CD4-positive, alpha-beta T cell treated with Interleukin-4 for 1 hour (primary cell): ENCODE measurements around the gene OXGR1.
"Not testable (repeated sequence)": the region's sequence is repeated elsewhere in the genome, so short reads cannot be mapped to it uniquely, and the experiment has no call there.

Source experiments
- DNase-seq, 2 donors: peaks; one replicate each; pipeline ENCODE4 v3.0.0-alpha.2; 2020 to 2022

Gene OXGR1

DNA sequence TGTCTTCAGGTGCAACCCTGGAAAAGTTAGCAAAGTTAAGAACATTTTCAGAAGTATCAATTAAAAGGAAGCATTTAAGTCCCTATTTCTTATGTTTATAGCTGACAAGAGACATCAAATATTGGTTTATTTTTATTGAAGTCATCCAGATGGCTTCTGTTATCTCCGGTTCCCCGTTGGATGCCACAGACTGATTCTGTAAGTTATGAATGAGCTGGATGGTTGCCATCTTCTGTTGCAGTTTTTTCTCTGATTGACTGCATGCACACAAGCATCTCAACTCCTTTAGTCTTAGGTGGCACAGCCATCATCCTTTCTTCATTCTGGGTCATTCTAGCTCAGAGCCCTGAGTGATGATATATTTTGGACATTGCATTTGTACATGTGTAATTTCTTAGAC is 10.6 kb upstream of the OXGR1 start:
- no peak for DNase-seq

DNA sequence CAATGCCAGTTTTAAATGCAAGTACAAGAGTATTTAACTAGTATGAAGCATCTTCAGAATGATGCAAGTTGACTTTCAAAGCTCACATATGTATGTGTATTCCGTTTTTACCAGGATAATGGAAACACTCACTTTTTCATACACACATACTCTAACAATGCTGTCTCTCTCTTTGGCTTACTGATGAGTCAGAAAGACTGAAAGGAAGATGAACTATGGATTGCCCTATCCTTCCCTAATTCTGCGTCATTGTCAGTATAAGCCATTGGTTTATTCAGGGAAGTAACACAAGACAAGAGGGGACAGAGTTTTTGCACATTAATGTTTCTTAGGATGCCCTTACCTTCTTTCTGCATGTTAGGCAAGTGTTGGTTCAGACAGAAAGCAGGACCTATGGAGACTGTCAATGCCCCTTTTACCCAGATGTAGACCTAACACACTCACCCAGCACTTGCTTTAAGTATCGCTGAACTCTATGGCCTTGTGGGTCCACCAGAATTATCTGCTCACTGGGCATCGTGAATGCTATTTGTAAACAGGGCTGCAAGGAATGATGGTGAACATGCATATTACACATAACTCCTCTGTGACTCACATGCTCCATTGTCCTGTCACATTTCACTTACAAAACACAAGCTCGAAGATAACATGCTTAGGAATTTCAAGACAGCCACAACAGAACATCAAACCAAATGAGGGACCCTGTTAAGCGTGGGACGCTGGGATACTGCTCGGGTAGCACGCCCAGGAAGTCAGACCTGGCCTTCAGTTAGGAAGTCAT is 10.0 kb upstream of the OXGR1 start:
- no peak for DNase-seq

DNA sequence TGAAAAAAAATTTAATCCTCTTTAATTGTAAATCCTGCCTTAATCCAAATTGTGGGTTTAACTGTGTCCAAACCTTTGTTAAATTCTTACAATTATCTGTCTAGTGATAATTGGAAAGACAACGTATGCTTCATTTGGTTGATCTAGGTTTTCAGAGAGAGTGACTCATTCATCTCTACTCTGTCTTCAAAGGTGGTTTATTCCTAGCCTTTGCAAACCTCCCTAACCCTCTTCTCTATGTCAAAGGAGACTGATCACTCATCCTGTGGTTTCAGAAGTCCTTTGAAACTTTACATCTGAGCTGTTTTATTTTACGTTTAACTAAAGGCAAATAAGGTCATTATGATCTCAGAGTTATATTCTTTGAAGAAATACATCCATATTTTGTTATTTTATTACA is 8.8 kb upstream of the OXGR1 start:
- no peak for DNase-seq

DNA sequence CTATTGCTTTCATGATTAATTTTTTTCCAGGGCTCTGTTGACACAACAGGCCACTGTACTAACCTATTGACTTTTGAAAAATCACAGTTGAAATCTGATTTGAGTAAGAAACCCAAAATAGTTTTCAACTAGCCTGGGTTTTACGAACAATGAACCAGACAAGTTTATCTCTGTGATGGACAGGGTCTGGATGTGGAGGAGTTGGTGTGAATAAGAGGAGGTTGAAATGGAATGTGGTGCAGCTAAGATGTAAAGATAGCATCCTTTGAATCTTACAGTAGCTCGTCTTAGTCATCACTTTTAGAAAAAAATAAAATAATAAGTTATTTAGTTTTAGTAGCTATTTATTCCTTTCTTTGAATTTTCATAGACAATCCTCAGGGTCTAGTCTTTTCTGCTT is 8.3 kb upstream of the OXGR1 start:
- DNase-seq = no peak

DNA sequence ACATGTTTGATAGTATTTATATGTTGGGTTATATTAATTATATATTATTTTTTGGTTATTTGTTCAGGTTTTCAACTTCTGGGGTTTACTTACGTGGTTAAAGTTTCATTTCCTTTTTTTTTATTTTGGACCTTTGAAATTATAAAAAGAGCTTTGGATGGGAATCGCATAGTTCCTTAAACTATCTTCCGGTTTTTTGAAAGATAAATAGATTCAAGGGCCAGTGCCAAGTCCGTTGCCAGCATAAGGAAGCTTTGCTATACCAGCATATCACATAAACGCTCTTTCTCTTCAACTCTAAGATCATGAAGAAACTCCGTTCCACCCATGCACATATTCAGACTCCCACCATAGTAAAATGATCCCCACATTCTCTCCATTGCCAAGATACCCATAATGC is 7.4 kb upstream of the OXGR1 start:
- no peak for DNase-seq

DNA sequence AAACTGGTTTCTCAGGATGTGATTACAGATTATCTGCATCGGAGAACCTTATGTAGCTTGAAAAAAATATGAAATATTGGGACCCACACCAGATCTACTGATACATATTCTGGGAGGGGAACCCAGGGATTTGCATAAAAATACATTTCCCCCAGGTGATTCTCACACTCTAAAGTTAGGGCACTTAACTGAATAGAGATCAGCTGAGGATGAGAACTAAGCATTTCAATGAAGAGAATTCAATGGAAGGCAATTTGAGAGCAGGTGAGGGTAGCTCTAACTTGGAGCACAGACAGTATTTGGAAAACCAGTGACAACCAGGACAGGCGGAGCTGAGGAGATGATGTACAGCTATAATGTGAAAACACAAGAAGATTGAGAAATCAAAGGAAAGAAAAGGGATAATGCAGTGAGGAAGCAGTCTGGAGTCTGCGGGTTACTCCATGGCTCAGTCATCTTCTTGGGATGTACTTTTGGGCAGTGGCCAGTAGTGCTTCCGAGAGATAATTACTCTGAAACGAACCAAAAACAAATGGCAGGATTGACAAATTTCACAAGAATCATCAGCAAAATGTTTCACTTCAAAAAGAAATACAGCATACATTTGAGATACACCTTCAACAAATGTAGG is 6.1 kb upstream of the OXGR1 start:
- no peak for DNase-seq

DNA sequence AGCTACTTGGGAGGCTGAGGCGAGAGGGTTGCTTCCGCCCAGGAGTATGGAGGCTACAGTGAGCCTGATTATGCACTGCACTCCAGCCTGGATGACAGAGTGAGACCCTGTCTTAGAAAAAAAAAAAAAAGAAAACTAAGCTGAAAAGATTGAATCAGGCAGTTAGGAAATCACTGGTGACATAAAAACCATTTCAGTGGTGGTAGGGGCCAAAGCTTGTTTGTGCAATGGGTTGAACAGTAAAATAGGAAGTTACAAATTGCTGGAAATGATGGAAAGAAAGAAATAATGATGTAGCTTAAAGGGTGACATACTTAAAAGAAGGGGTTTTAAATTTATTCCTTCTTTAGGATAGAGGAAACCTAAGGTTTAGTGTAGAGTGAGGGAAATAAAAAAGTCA is 4.8 kb upstream of the OXGR1 start:
- DNase-seq = no peak

DNA sequence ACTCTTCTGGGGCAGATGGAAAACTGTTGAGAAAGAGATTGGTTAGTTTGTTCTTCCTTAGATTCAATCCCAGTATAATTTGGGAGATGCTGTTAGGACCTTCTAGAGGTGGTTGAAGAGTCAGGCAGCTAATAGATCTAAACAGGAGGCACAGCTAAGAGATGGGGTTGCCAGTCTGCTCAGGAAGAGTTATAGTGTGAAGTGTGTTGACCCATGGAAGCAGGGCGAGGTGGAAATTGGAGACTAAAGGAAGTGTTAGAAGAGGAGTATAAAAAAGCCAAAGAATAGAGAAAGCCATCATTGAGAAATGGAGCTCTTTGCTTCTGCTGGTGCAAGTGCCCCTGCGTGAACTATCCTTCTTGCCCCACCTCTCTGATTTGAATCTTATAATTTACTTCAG is 3.8 kb upstream of the OXGR1 start:
- no peak for DNase-seq

DNA sequence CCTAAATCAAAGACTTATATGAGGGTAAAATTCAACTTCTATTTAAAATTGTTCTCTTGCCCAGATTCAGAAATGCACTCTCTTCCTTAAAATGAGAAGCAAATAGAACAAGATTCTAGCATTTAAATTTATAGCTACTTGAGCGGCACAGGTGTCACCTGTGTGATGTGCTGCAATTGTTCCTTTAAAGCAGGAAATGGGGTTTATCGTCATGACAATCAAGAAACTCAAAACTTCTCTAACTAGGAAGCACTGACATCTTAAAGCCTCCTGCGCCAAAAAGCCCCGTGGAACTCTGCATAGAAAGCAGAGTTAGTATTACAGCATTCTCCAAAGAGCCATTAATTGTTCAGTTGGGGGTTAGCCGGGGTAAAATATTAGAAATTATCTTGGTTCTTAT is 2.6 kb upstream of the OXGR1 start:
- no peak for DNase-seq

DNA sequence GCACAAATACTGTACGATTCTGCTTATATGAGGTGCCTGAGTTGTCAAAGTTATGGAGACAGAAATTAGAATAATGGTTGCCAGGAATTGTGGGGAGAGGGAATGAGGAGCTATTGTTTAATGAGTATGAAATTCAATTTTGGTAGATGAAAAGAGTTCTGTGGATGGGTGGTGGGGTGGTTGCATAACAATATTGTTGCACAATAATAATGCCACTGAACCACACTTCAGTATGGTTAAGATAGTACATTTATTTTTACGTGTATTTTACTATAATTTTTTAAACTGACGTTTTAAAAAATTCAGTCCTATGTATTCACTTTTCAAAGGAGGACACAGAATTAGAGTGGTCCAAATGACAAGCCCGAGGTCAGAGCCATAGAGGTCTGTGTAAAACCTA is 1.8 kb upstream of the OXGR1 start:
- no peak for DNase-seq

DNA sequence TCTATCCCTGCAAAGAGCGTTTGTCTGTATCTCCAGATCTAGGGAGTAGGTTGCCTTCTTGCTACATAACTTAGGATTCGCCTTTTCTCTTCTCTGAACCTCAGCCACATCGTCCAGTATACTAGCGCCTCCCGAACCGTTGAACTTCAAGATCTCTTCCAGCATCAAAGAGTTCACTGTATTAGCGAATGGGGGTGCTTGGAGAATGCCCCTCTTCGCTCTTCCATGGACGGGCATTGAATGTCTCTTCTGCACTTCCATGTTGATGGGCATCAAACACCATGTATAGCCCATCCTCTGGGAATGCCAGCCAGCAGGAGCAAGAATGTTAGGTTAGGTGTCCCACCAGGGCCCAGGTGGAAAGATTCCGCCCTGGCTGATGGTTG is 575 bp upstream of the OXGR1 start:
- DNase-seq = no peak

DNA sequence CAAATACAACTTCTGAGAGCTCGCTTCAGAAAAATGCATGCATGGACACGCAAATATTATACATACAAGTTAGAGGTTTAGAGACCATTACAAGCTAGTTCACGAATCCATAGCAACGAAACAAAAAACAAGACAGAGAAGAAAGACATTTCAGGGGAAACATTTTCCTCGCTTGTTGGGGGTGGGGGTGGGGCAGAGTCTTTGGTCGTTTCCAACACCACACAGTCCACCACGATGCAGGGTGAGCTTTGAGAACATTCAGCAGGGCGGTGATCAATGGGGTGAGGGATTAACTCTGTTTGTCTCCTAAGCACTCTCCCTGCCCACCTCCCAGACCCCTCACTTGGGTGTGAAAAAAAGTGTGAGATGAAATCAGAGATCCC is 651 bp downstream of the OXGR1 start:
- DNase-seq = no peak

DNA sequence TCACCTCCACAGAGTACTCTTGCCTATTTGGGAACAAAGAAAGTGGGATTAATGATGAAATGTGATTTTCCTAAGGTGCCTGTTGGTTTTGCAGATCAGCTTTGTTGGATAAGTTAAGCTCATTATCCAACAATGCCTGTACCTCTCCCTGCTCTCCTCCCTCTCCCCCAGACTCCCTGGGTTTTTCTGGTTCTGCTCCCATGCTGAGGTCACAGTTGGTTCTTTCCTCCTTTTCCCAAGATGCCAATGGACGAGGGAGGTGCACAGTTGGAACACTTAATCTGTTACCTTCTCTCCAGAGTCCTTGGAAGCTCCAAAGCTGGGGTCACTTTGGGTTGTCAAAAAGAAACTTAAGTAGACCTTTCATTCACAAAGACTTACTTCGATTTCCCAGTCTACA is 1.6 kb downstream of the OXGR1 start:
- DNase-seq = no peak

DNA sequence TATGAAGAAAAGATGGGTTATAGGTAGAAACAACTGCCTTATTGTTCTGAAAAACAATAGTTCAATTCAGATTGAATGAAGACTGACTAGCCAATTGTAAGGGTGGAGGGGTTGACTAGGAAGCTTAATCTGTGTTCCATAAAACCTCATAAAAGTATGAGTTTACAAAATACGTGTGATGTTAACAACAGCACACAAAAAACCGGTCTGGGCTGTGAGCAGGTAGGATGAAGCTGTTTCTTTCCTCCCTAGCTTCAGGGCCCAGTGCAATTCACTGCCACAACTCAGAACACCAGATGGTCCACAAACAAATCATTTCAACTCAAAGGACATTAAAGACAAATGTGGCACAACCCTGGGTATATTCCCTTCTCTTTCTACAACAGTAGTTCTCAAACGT is 3.2 kb downstream of the OXGR1 start:
- no peak for DNase-seq

DNA sequence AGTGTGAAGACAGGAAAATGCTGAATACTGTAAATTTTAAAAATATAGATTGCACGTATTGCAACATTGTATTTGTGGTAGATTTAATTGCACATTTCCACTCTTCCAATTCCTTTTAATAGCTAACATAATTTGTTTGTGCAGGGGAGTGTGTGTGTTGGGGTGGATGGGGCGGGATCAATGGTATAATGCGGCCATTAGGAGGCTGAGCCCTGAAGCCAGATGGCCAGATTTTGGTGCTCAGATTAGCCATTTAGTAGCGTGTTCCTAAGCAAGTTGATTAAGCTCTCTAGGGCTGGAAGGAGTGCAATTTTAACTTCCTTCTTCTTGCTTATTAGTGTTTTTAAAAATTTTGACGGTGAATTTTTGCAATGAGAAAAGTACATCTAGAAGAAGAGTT is 5.8 kb downstream of the OXGR1 start:
- DNase-seq = no peak

DNA sequence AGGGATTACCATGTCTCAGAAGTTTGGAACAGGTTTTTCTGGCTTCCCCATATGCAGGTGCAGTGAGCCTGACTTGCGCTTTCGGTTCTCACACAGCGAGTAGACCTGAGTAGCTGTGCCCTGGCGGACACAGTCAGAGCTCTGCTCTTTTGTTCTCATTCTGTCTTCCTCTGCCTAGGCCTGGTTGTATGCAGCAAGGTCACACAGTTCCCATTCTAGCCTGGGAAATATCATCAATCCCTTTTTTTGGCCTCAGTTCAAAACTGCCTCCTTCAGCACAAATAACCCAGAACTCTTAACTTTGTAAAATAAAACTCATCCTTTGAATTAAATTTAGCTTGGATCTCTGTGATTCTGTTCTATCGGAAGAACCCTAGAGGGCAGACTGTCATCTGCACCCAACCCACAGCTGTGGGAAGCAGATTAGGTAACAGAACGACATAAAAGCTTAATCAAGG is 10.2 kb downstream of the OXGR1 start:
- DNase-seq = no peak

DNA sequence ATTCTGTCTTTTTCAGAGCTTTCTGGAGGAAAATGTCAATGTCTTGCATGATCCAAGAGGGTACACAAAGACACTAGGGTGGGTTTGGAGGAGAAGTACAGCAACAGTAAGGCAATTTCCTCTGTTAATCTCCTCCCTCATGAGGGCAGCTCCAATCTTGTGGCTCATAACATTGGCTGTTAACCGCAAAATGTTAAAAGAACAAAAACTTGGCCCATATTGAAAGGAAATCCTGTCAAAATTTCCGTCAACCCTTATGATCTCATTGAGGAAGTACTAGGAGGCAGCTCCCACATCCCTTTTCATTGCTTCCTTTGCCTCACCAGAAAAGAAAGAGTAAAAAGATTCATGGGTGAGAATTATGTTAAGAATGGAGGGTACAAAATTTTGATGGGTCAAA is 11.6 kb downstream of the OXGR1 start:
- DNase-seq = no peak

DNA sequence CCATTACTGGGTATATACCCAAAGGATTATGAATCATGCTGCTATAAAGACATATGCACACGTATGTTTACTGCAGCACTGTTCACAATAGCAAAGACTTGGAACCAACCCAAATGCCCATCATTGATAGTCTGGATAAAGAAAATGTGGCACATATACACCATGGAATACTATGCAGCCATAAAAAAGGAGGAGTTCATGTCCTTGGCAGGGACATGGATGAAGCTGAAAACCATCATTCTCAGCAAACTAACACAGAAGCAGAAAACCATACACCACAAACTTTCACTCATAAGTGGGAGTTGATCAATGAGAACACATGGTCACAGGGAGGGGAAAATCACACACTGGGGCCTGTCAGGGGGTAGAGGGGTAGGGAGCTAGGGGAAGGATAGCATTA is 14.4 kb downstream of the OXGR1 start:
- DNase-seq = not testable (repeated sequence)

DNA sequence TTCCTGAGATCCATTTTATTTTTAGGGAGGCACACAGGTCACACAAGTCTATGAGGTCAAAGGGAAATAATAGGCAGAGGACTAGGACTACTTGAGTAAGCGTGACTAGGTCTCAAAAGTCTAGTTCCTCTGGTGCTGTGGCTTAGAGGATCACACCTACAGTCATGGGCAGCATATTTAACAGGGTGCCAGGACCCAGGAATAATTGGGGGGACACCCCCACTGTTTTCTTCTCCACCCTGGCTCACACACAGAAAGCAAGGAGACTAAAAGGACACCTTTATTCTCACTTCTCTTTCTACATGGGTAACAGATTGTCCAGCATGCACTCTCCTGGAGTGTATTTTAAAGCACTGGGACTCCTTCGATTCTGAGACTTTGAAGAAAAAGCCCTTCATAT is 26.2 kb downstream of the OXGR1 start:
- DNase-seq = no peak

DNA sequence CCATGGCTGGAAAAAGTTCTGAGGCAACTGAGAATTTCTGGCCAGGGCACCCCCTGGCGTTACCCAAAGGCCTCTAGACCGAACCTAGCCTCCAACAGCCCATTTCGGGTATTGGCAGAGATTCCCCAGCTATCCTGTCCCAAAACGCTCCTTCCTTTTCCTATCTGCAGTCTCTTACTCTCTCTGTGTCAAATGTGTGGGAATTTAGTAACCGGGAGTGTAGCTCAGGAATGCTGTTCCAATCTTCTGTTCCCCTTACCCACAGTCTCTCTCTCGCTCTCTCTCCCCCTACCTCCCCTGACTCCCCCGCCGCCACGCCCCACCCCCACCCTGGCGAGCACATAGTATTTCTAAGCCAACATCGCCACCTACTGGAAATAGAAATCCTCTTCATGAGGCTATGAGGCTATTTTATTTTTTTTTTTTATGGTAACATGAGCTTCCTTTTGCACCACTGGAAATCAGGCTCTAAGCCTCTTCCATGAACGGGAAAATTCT is 27.0 kb downstream of the OXGR1 start:
- DNase-seq = no peak

DNA sequence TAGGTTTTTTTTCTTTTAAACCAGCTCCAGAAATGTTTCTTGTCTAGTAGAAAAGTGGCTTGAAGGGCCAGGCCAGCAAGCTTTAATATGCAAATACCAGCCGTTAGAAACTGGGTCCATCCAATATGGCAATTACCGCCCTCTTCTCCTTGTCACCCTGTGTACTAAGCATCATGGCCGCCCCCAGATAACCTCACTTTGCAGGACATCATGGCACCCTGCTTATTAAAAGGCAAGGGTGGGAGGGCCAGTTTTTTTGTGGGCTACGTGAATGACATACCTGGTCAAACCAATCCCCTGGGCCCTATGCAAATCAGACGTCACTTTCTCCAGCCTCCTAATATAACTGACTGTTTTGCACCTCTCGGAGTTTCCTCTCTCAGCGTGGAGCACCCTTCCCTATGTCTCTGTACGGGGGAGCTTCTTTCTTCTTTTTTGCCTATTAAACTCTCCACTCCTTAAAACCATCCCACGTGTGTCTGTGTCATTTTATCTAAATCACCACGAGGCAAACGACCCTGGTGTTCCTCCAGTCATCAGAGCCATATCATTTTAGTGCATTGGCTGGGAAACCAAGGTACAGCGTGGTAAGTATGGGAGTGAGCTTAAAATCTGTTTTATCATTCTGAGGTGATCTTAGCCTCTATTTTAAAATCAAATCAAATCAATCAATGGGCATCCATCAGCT is 27.7 kb downstream of the OXGR1 start:
- no peak for DNase-seq

DNA sequence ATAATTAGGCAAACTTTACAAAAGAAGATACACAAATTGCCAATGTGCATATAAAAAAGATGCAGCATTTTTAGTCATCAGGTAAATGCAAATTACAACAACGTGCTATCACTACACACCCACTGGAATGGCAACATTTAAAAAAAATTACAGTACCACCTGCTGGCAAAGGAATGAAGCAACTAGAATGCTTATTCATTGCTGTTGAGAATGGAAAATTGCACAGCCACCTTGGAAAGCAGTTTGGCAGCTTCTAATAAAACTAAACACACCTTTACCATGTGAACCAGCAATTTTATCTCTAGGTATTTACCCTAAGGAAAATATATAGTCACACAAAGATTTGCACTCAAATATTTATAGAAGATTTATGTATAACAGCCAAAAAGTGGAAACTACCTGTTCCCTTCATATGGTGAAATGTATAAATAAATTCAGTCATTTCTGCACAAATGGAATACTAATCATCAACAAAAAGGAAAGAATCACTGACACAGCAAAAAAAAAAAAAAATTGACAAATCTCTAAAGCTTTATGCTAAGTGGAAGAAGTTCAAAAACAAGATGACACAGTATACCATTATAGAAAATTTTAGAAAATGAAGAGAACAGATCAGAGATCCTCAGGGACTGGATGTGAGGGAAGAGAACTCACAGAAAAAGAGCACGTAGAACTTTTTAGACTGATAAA is 30.3 kb downstream of the OXGR1 start:
- DNase-seq = no peak

DNA sequence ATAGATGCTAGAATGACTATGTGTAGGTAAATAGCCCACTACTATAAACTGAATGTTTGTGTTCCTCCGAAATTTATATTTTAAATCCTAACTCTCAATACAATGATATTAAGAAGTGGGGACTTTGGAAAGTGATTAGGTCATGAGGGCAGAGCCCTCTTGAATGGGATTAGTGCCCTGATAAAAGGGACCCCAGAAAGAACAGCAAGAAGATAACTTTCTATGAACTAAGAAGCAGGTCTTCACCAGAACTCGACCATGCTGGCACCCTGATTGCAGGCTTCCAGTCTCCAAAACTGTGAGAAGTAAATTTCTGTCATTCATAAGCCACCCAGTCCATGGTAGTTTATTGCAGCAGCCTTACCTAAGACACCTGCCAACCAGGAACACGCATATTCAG is 33.9 kb downstream of the OXGR1 start:
- DNase-seq = no peak
